Activated CD4-positive, alpha-beta T cell treated with anti-CD3 and anti-CD28 coated beads for 36 hours (primary cell): ENCODE results near the gene MAML3. TPM values are rescaled to one million over a fixed set of nuclear protein-coding genes. Genes with fewer than 3 reads are reported as not detected.

Experiments
- ATAC-seq: fragments of 200-7000 bp; cut with Tn5 transposase; one replicate; pipeline ENCODE4 v1.10.0; 2021; ENCODE audit warnings: mild to moderate bottlenecking, moderate library complexity
- CTCF ChIA-PET: fragments of 350-600 bp; sonication (Branson Sonifier 250); formaldehyde crosslinking; loops from one replicate; lab custom pipeline; 2021; ENCODE audit warnings: antibody characterized with exemption; lab: Charles Lee
- POLR2A ChIA-PET: fragments of 350-600 bp; sonication (Branson Sonifier 250); formaldehyde crosslinking; loops from one replicate; lab custom pipeline; 2021; ENCODE audit warnings: antibody characterized with exemption, inconsistent platforms; lab: Charles Lee
- DNase-seq: peaks from one replicate; pipeline ENCODE4 v3.0.0-alpha.2; 2020
- H3K27ac Mint-ChIP-seq: one replicate; pipeline ENCODE4 v1.8.0; 2021; ENCODE audit warnings: mixed read lengths
- H3K27me3 Mint-ChIP-seq: one replicate; pipeline ENCODE4 v1.8.0; 2021; ENCODE audit warnings: mixed read lengths
- H3K36me3 Mint-ChIP-seq: one replicate; pipeline ENCODE4 v1.8.0; 2021; ENCODE audit warnings: low read depth, mixed read lengths
- H3K4me1 Mint-ChIP-seq: one replicate; pipeline ENCODE4 v1.8.0; 2021; ENCODE audit warnings: mixed read lengths
- H3K4me3 Mint-ChIP-seq: one replicate; pipeline ENCODE4 v1.8.0; 2021; ENCODE audit warnings: mild to moderate bottlenecking, moderate library complexity, mixed read lengths
- H3K9me3 Mint-ChIP-seq: one replicate; pipeline ENCODE4 v1.8.0; 2021; ENCODE audit warnings: low read depth, mixed read lengths
- intact Hi-C, 2 experiments: fragments of 100-400 bp; cut with DNase I in 1 of 2; cut with micrococcal nuclease in 1 of 2; formaldehyde crosslinking; loops; one replicate each; pipeline versions ENCODE4 v1.14.2 to v1.15.1; 2022 to 2024; cut with DNase I, micrococcal nuclease
- total RNA-seq, 2 experiments: library from RNA; stranded (reverse); gene quantifications; one replicate each; pipeline ENCODE4 v1.2.3, GENCODE V29; 2021

MAML3 gene
- total RNA-seq: 1 to 10 TPM; 1.6 to 1.9 TPM

GRCh38 chr4:140153718-140154571, at the start of gene MAML3:
Gene MAML3, minus strand, starts transcription at chr4:140154184. Its CDS starts 857 bp downstream, at chr4:140153327.
- Mint-ChIP-seq H3K36me3 (peaks cover 1% of the 10 kb centered on the region), H3K4me3 (peak within 1 kb of the TSS; percentile 86), H3K27ac (peak within 1 kb of the TSS; percentile 80), H3K27me3 (peaks cover 13% of the 10 kb centered on the region), H3K4me1 (peaks cover 37% of the 10 kb centered on the region), H3K9me3 (no peaks in the 10 kb centered on the region)
- ATAC-seq (peak; percentile 40), DNase-seq (peak; percentile 90)
- CTCF ChIA-PET: interaction anchor here (0.8 to 2.0 kb wide), 5 partner anchors 59 to 102 kb away, joined by 3 to 10 read pairs (median 7); no protein-coding TSS in a partner anchor
- POLR2A ChIA-PET: no interaction called here
- intact Hi-C loops: loop anchor here (1.0 to 10.0 kb wide), 13 partner anchors 37 to 1137 kb away; partner anchors contain the start of genes ELF2 (in 1 of the 2), ELMOD2 (in 1 of the 2), NOCT (in 1 of the 2) and RAB33B (in 1 of the 2)

GRCh38 chr4:140198942-140199341, 45.0 kb upstream of the MAML3 start:
- ChIA-PET CTCF (interaction anchor here (1.0 kb wide), 1 partner anchor 45 kb away, joined by 3 read pairs; no protein-coding TSS in a partner anchor), POLR2A (no interaction called here)
- intact Hi-C loops: no loop called here
- H3K27me3 Mint-ChIP-seq: no peaks in the 10 kb centered on the region
- peaks cover 5% of the 10 kb centered on the region for H3K36me3 Mint-ChIP-seq
- DNase-seq (no peak), ATAC-seq (no peak)
- no peak overlapping the region for H3K27ac Mint-ChIP-seq
- H3K9me3 Mint-ChIP-seq: peaks cover 10% of the 10 kb centered on the region
- H3K4me3 Mint-ChIP-seq: no peak overlapping the region
- H3K4me1 Mint-ChIP-seq: no peaks in the 10 kb centered on the region

GRCh38 chr4:140195806-140196205, 41.8 kb upstream of the MAML3 start:
- Mint-ChIP-seq H3K4me3 (no peak overlapping the region), H3K27me3 (no peaks in the 10 kb centered on the region), H3K9me3 (peaks cover 10% of the 10 kb centered on the region), H3K36me3 (peaks cover 5% of the 10 kb centered on the region), H3K27ac (peak overlapping the region; percentile 55), H3K4me1 (no peaks in the 10 kb centered on the region)
- ATAC-seq: no peak
- intact Hi-C loops: no loop called here
- no peak for DNase-seq
- CTCF ChIA-PET: interaction anchor here (0.5 to 0.8 kb wide), 2 partner anchors 56 to 550 kb away, joined by 3 read pairs; no protein-coding TSS in a partner anchor
- POLR2A ChIA-PET: no interaction called here

- ChIA-PET CTCF (interaction anchor here (0.7 kb wide), 1 partner anchor 54 kb away, joined by 3 read pairs; no protein-coding TSS in a partner anchor), POLR2A (no interaction called here)
- H3K4me3 Mint-ChIP-seq: no peak overlapping the region
Measured at GRCh38 chr4:140189805-140190204, 35.8 kb upstream of the MAML3 start.

GRCh38 chr4:140188975-140189374, 35.0 kb upstream of the MAML3 start:
- ChIA-PET CTCF (interaction anchor here (0.7 kb wide), 1 partner anchor 55 kb away, joined by 3 read pairs; no protein-coding TSS in a partner anchor), POLR2A (no interaction called here)
- intact Hi-C loops: no loop called here
- ATAC-seq: no peak
- Mint-ChIP-seq H3K9me3 (no peaks in the 10 kb centered on the region), H3K4me1 (no peaks in the 10 kb centered on the region), H3K36me3 (no peaks in the 10 kb centered on the region), H3K27ac (no peak overlapping the region), H3K27me3 (no peaks in the 10 kb centered on the region), H3K4me3 (no peak overlapping the region)
- no peak for DNase-seq

More at GRCh38 chr4:140189805-140190204, 35.8 kb upstream of the MAML3 start:
- intact Hi-C loops: no loop called here
- ATAC-seq: no peak
- Mint-ChIP-seq H3K4me1 (no peaks in the 10 kb centered on the region), H3K27ac (no peak overlapping the region), H3K27me3 (no peaks in the 10 kb centered on the region), H3K36me3 (no peaks in the 10 kb centered on the region), H3K9me3 (no peaks in the 10 kb centered on the region)
- DNase-seq: no peak

GRCh38 chr4:140187316-140187695, 33.3 kb upstream of the MAML3 start:
- no peaks in the 10 kb centered on the region for H3K9me3 Mint-ChIP-seq
- no peak for ATAC-seq
- ChIA-PET CTCF (interaction anchor here (0.6 to 1.0 kb wide), 2 partner anchors 34 to 159 kb away, joined by 3 read pairs; no protein-coding TSS in a partner anchor), POLR2A (no interaction called here)
- no peaks in the 10 kb centered on the region for H3K36me3 Mint-ChIP-seq
- DNase-seq: no peak
- intact Hi-C loops: no loop called here
- H3K4me1 Mint-ChIP-seq: no peaks in the 10 kb centered on the region
- no peak overlapping the region for H3K4me3 Mint-ChIP-seq
- no peaks in the 10 kb centered on the region for H3K27me3 Mint-ChIP-seq
- H3K27ac Mint-ChIP-seq: no peak overlapping the region

- no peaks in the 10 kb centered on the region for H3K36me3 Mint-ChIP-seq
- ChIA-PET CTCF (interaction anchor here (0.6 to 1.4 kb wide), 4 partner anchors 9 to 173 kb away, joined by 3 to 5 read pairs (median 3); no protein-coding TSS in a partner anchor), POLR2A (no interaction called here)
- no peak for ATAC-seq
- no peak overlapping the region for H3K4me3 Mint-ChIP-seq
- intact Hi-C loops: no loop called here
- no peak for DNase-seq
- no peaks in the 10 kb centered on the region for H3K9me3 Mint-ChIP-seq
- H3K27me3 Mint-ChIP-seq: no peaks in the 10 kb centered on the region
- no peaks in the 10 kb centered on the region for H3K4me1 Mint-ChIP-seq
- no peak overlapping the region for H3K27ac Mint-ChIP-seq
Measured at GRCh38 chr4:140186651-140187315, 32.8 kb upstream of the MAML3 start.

- no peaks in the 10 kb centered on the region for H3K9me3 Mint-ChIP-seq
- ChIA-PET CTCF (interaction anchor here (0.6 to 1.4 kb wide), 5 partner anchors 9 to 219 kb away, joined by 3 to 5 read pairs (median 3); no protein-coding TSS in a partner anchor), POLR2A (no interaction called here)
- intact Hi-C loops: no loop called here
- DNase-seq (no peak), ATAC-seq (no peak)
- H3K4me3 Mint-ChIP-seq: no peak overlapping the region
- H3K27ac Mint-ChIP-seq: no peak overlapping the region
- no peaks in the 10 kb centered on the region for H3K27me3 Mint-ChIP-seq
- no peaks in the 10 kb centered on the region for H3K4me1 Mint-ChIP-seq
- H3K36me3 Mint-ChIP-seq: no peaks in the 10 kb centered on the region
Measured at GRCh38 chr4:140186082-140186438, 32.1 kb upstream of the MAML3 start.

GRCh38 chr4:140185412-140186081, 31.6 kb upstream of the MAML3 start:
- H3K4me3 Mint-ChIP-seq: no peak overlapping the region
- ChIA-PET POLR2A (no interaction called here), CTCF (interaction anchor here (0.6 to 1.4 kb wide), 3 partner anchors 50 to 220 kb away, joined by 3 read pairs; no protein-coding TSS in a partner anchor)
- DNase-seq (no peak), ATAC-seq (no peak)
- no peaks in the 10 kb centered on the region for H3K36me3 Mint-ChIP-seq
- no peak overlapping the region for H3K27ac Mint-ChIP-seq
- intact Hi-C loops: no loop called here
- no peaks in the 10 kb centered on the region for H3K27me3 Mint-ChIP-seq
- no peaks in the 10 kb centered on the region for H3K4me1 Mint-ChIP-seq
- no peaks in the 10 kb centered on the region for H3K9me3 Mint-ChIP-seq

- ATAC-seq (no peak), DNase-seq (no peak)
- ChIA-PET CTCF (no interaction called here), POLR2A (no interaction called here)
- H3K4me1 Mint-ChIP-seq: no peaks in the 10 kb centered on the region
- no peaks in the 10 kb centered on the region for H3K27me3 Mint-ChIP-seq
- H3K4me3 Mint-ChIP-seq: no peak overlapping the region
- H3K9me3 Mint-ChIP-seq: no peaks in the 10 kb centered on the region
- no peaks in the 10 kb centered on the region for H3K36me3 Mint-ChIP-seq
- no peak overlapping the region for H3K27ac Mint-ChIP-seq
- intact Hi-C loops: no loop called here
Measured at GRCh38 chr4:140183270-140183669, 29.3 kb upstream of the MAML3 start.

- CTCF ChIA-PET: interaction anchor here (1.4 kb wide), 1 partner anchor 9 kb away, joined by 3 read pairs; no protein-coding TSS in a partner anchor
- no peak overlapping the region for H3K27ac Mint-ChIP-seq
Measured at GRCh38 chr4:140180577-140180976, 26.6 kb upstream of the MAML3 start.

More at GRCh38 chr4:140180577-140180976, 26.6 kb upstream of the MAML3 start:
- peaks cover 6% of the 10 kb centered on the region for H3K27me3 Mint-ChIP-seq
- POLR2A ChIA-PET: no interaction called here
- H3K4me1 Mint-ChIP-seq: no peaks in the 10 kb centered on the region
- no peak for DNase-seq
- intact Hi-C loops: no loop called here
- no peaks in the 10 kb centered on the region for H3K9me3 Mint-ChIP-seq
- H3K36me3 Mint-ChIP-seq: no peaks in the 10 kb centered on the region
- no peak overlapping the region for H3K4me3 Mint-ChIP-seq
- no peak for ATAC-seq
